Choroid plexus epithelial cell (primary cell): ENCODE data around the gene SRC.

ENCODE experiments used
- DNase-seq: peaks from one replicate; pipeline ENCODE4 v3.0.0-alpha.2; 2010; ENCODE audit warnings: low read depth
- H3K4me3 ChIP-seq: 2 replicates; pipeline ENCODE4 v1.5.1; 2011; ENCODE audit warnings: low read depth, mild to moderate bottlenecking, control low read depth, low read length, moderate library complexity
- CTCF ChIP-seq: conservative IDR thresholded peaks from 2 replicates; pipeline ENCODE4 v1.5.1; 2011; ENCODE audit warnings: low read depth, mild to moderate bottlenecking, control low read depth, inconsistent platforms, low read length, moderate library complexity

SRC gene

DNA sequence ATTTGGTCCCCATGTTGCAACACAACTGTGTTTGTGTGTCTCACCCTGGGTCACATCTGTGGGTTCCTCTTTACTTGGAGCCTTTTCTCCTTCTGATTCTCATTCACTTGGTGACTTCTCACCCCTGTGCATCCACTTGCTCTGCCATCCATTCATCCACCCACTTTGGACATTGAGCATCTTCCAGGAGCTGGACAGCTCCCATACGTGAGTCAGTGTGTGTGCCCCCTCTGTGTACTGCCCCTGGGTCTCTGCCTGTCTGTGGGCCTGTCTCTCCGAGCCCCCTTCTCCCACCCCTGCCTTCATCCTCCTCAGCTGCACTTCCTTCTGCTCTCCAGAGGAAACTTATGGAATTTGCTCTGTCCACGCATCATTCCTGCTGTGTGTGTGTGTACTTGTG lies 107.3 kb downstream of the SRC start:
- no peak overlapping the region for H3K4me3 ChIP-seq
- no peak for TF ChIP-seq CTCF
- DNase-seq, result no peak

- no peak for DNase-seq
- H3K4me3 ChIP-seq, result no peak overlapping the region
- no peak for TF ChIP-seq CTCF
Measured at GRCh38 chr20:37453836-37454235, 107.9 kb downstream of the SRC start.

DNA sequence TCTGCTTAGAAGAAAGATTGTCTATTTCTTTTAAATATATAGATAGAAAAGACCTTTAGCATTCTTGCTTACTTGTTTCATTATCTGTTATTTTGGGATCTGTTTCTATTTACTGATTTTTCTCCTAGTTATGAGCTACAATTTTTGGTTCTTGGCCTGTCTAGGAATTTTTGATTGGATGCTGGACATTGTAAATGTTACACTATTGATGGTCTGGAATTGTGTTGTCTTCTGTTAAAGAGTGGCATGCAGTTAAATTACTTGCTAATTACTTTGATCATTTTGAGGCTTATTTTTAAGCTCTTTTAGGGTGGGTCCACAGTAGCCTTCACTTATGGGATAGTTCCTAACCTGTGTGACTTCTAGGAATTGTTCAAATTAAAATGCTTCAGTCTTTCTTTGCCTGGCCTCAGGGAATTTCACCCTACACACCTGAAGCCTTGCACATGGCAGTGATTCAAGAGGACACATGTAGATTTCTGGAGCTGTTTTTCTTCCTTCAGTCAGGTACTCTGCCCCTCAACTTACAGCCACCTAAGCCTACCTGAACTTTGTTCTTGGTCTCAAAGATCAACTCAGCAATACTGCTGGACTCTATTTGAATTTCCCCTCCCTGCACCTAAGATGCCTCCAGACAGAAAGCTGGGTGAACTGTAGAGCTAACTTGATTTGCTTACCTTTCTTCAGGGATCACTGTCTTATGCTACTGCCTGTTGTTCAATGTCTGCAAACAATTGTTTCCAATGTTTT lies 108.9 kb downstream of the SRC start:
- DNase-seq, result no peak
- TF ChIP-seq CTCF, result no peak
- no peak overlapping the region for H3K4me3 ChIP-seq
